ENCODE results near the gene KIDINS220. TPM values are rescaled to one million over a fixed set of nuclear protein-coding genes. Genes with fewer than 3 reads are reported as not detected.

The KIDINS220 gene
- total and polyA plus RNA-seq, 2 of the 13 experiments (the other 11 are each of a cell fraction or from before 2014, with no cell fraction given) = 25.2 to 32.3 TPM

DNA sequence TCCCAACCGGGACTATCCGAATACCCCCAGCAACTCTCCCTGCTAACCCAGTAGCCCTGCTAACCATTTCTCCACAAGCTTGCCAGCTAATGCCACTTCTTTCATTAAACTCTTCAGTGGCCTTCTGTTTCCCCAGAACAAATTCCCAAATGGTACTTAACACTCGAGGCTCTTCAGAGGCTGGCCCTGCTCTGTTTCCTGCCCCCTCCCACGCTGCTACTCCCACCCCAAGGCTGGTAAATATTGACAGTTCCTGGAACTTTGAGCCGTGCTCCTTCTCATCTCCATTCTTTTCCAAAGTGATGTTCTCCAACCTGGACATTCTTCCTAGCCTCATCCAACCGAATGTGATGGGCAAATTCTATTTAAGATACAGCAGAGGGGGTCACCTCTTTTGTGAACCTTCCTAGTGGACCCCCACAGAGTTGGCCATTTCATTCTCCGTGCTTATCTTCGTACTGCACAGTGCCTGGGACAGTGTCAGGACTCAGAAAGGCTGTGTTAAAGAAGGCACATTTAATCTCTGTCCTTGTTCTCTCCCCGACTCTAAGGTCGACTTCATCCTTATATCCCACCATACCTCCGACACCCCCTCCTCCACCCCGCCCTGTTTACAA is 3.2 kb upstream of the KIDINS220 start (continued):
- TF ChIP-seq, protein P1, sequence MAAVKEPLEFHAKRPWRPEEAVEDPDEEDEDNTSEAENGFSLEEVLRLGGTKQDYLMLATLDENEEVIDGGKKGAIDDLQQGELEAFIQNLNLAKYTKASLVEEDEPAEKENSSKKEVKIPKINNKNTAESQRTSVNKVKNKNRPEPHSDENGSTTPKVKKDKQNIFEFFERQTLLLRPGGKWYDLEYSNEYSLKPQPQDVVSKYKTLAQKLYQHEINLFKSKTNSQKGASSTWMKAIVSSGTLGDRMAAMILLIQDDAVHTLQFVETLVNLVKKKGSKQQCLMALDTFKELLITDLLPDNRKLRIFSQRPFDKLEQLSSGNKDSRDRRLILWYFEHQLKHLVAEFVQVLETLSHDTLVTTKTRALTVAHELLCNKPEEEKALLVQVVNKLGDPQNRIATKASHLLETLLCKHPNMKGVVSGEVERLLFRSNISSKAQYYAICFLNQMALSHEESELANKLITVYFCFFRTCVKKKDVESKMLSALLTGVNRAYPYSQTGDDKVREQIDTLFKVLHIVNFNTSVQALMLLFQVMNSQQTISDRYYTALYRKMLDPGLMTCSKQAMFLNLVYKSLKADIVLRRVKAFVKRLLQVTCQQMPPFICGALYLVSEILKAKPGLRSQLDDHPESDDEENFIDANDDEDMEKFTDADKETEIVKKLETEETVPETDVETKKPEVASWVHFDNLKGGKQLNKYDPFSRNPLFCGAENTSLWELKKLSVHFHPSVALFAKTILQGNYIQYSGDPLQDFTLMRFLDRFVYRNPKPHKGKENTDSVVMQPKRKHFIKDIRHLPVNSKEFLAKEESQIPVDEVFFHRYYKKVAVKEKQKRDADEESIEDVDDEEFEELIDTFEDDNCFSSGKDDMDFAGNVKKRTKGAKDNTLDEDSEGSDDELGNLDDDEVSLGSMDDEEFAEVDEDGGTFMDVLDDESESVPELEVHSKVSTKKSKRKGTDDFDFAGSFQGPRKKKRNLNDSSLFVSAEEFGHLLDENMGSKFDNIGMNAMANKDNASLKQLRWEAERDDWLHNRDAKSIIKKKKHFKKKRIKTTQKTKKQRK (IDR thresholded peaks at IDR 0.05; ENCODE audit: low read length) = no peak
- TF ChIP-seq ZNF720 (CRISPR knock-in tag; IDR thresholded peaks at IDR 0.05) (no peak), ZFP41 (CRISPR knock-in tag; IDR thresholded peaks at IDR 0.05; ENCODE audit: borderline replicate concordance) (no peak), GPN1 (CRISPR knock-in tag; IDR thresholded peaks at IDR 0.05; ENCODE audit: borderline replicate concordance) (no peak), PAF1 (CRISPR knock-in tag; IDR thresholded peaks at IDR 0.05) (no peak), RXRB (CRISPR knock-in tag; IDR thresholded peaks at IDR 0.05; ENCODE audit: borderline replicate concordance) (peak; percentile 85), GATAD1 (CRISPR knock-in tag; IDR thresholded peaks at IDR 0.05) (peak; percentile 42; the same call in 1 of the 2 replicates), ZNF775 (CRISPR knock-in tag; IDR thresholded peaks at IDR 0.05; ENCODE audit: borderline replicate concordance) (no peak), RXRA (CRISPR knock-in tag; IDR thresholded peaks at IDR 0.05) (no peak; the same call in 1 of the 2 replicates), ZNF674 (CRISPR knock-in tag; IDR thresholded peaks at IDR 0.05; ENCODE audit: low read depth) (no peak), ZSCAN9 (CRISPR knock-in tag; IDR thresholded peaks at IDR 0.05; ENCODE audit: borderline replicate concordance) (peak; percentile 73), TOPORS (CRISPR knock-in tag; IDR thresholded peaks at IDR 0.05) (no peak), AGO1 (IDR thresholded peaks at IDR 0.05; ENCODE audit: low read depth, low read length, poor library complexity, severe bottlenecking) (no peak), SRY (CRISPR knock-in tag; IDR thresholded peaks at IDR 0.05) (no peak), JUNB (CRISPR knock-in tag; IDR thresholded peaks at IDR 0.05; ENCODE audit: borderline replicate concordance) (no peak), ATAD3A (CRISPR knock-in tag; IDR thresholded peaks at IDR 0.05) (no peak)
- TF ChIP-seq, protein P2, sequence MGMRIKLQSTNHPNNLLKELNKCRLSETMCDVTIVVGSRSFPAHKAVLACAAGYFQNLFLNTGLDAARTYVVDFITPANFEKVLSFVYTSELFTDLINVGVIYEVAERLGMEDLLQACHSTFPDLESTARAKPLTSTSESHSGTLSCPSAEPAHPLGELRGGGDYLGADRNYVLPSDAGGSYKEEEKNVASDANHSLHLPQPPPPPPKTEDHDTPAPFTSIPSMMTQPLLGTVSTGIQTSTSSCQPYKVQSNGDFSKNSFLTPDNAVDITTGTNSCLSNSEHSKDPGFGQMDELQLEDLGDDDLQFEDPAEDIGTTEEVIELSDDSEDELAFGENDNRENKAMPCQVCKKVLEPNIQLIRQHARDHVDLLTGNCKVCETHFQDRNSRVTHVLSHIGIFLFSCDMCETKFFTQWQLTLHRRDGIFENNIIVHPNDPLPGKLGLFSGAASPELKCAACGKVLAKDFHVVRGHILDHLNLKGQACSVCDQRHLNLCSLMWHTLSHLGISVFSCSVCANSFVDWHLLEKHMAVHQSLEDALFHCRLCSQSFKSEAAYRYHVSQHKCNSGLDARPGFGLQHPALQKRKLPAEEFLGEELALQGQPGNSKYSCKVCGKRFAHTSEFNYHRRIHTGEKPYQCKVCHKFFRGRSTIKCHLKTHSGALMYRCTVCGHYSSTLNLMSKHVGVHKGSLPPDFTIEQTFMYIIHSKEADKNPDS (CRISPR knock-in tag; IDR thresholded peaks at IDR 0.05) = no peak
- TF ChIP-seq, protein P3, sequence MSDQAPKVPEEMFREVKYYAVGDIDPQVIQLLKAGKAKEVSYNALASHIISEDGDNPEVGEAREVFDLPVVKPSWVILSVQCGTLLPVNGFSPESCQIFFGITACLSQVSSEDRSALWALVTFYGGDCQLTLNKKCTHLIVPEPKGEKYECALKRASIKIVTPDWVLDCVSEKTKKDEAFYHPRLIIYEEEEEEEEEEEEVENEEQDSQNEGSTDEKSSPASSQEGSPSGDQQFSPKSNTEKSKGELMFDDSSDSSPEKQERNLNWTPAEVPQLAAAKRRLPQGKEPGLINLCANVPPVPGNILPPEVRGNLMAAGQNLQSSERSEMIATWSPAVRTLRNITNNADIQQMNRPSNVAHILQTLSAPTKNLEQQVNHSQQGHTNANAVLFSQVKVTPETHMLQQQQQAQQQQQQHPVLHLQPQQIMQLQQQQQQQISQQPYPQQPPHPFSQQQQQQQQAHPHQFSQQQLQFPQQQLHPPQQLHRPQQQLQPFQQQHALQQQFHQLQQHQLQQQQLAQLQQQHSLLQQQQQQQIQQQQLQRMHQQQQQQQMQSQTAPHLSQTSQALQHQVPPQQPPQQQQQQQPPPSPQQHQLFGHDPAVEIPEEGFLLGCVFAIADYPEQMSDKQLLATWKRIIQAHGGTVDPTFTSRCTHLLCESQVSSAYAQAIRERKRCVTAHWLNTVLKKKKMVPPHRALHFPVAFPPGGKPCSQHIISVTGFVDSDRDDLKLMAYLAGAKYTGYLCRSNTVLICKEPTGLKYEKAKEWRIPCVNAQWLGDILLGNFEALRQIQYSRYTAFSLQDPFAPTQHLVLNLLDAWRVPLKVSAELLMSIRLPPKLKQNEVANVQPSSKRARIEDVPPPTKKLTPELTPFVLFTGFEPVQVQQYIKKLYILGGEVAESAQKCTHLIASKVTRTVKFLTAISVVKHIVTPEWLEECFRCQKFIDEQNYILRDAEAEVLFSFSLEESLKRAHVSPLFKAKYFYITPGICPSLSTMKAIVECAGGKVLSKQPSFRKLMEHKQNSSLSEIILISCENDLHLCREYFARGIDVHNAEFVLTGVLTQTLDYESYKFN (CRISPR knock-in tag; conservative IDR thresholded peaks at IDR 0.05) = peak; percentile 96
- TF ChIP-seq, protein P4, sequence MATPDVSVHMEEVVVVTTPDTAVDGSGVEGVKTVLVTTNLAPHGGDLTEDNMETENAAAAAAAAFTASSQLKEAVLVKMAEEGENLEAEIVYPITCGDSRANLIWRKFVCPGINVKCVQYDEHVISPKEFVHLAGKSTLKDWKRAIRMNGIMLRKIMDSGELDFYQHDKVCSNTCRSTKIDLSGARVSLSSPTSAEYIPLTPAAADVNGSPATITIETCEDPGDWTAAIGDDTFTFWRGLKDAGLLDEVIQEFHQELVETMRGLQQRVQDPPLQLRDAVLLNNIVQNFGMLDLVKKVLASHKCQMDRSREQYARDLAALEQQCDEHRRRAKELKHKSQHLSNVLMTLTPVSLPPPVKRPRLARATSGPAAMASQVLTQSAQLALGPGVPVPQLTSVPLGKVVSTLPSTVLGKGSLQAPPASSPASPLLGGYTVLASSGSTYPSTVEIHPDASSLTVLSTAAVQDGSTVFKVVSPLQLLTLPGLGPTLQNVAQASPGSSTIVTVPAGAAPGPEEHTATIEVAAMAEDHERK (CRISPR knock-in tag; IDR thresholded peaks at IDR 0.05; ENCODE audit: low read depth) = no peak

Measured in HepG2 (cell line).